Tibial nerve (tissue), 4 donors: ENCODE measurements around the gene RNF144B. TPM values are rescaled to one million over a fixed set of nuclear protein-coding genes. Genes with fewer than 3 reads are reported as not detected.

Source experiments
- DNase-seq, 2 donors: peaks; one replicate each; pipeline ENCODE4 v3.0.0-alpha.2; 2019; ENCODE audit warnings: low spot score in 2 of 2
- H3K27ac ChIP-seq, 4 donors: fragments of 200-600 bp; sonication (generic) in 3 of 4; one replicate each; pipeline ENCODE4 v1.5.1; 2017 to 2019; ENCODE audit warnings: mild to moderate bottlenecking in 1 of 4
- H3K27me3 ChIP-seq, 2 donors: fragments of 200-600 bp; sonication (generic) in 1 of 2; one replicate each; pipeline versions ENCODE4 v1.5.1 to v1.6.0; 2017 to 2019
- H3K36me3 ChIP-seq, 3 donors: fragments of 200-600 bp; sonication (generic); one replicate each; pipeline ENCODE4 v1.5.1; 2018 to 2019
- H3K4me1 ChIP-seq, 4 donors: fragments of 200-600 bp; sonication (generic) in 3 of 4; one replicate each; pipeline ENCODE4 v1.5.1; 2017 to 2019
- H3K4me3 ChIP-seq, 4 donors: fragments of 200-600 bp; sonication (generic) in 3 of 4; one replicate each; pipeline ENCODE4 v1.5.1; 2017 to 2019; ENCODE audit warnings: mild to moderate bottlenecking in 1 of 4, moderate library complexity in 1 of 4
- H3K9me3 ChIP-seq, 4 donors: fragments of 200-600 bp; sonication (generic) in 3 of 4; one replicate each; pipeline ENCODE4 v1.5.1; 2017 to 2019
- EP300 ChIP-seq, 2 donors: sonication (generic); formaldehyde crosslinking; IDR thresholded peaks; one replicate each; pipeline ENCODE4 v1.6.1; 2017; ENCODE audit warnings: antibody characterized with exemption in 2 of 2, mild to moderate bottlenecking in 1 of 2
- POLR2A ChIP-seq, 2 donors: fragments of 450-650 bp; IDR thresholded peaks; one replicate each; pipeline ENCODE4 v1.6.1; 2017; ENCODE audit warnings: antibody characterized with exemption in 2 of 2, mild to moderate bottlenecking in 2 of 2, moderate library complexity in 2 of 2
- WGBS, 2 donors: methylation state at CpG; one replicate each; pipeline ENCODE4 v1.1.5; 2018; 5-methylcytosine and 5-hydroxymethylcytosine counted together
- total RNA-seq, 4 donors: library from RNA; depleted of rRNA; stranded (reverse); fragments of >200 nt; gene quantifications; one replicate each; pipeline ENCODE4 v1.1.0, GENCODE V29; 2016
- TF ChIP-seq, protein P1 (sequence below), 5 experiments: fragments of 200-600 bp in 3 of 5; fragments of 450-650 bp in 2 of 5; sonication (generic) in 3 of 5; IDR thresholded peaks; one replicate each; pipeline ENCODE4 v1.5.1; 2016 to 2019; ENCODE audit warnings: antibody characterized with exemption in 5 of 5, mild to moderate bottlenecking in 3 of 5, moderate library complexity in 2 of 5

Gene RNF144B
- total RNA-seq, 4 donors from 2014 or later: 6.5 to 15.5 (median 13.6) TPM

DNA sequence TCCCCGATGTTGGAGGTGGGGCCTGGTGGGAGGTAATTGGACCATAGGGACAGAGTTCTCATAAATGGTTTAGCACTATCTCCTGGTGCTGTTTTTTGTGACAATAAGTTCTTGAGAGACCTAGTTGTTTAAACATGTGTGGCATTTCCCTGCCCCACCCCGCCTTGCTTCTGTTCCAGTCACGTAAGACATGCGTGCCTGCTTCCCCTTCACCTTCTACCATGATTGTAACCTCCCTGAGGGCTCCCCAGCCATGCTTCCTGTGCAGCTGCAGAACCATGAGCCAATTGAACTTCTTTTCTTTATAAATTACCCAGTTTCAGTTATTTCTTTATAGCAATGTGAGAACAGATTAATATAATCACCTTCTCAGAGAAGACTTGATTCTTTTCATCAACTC is 2.5 kb upstream of the RNF144B start:
- H3K27me3 ChIP-seq: peaks cover 0 to 22% of the 10 kb centered on the region in 2 donors
- no peak overlapping the region for H3K27ac ChIP-seq
- H3K9me3 ChIP-seq: no peaks in the 10 kb centered on the region
- 86 to 89% methylated on average over 4 of the region's 4 CpGs for WGBS, 2 donors
- TF ChIP-seq POLR2A (IDR thresholded peaks at IDR 0.05) (no peak), EP300 (IDR thresholded peaks at IDR 0.05) (no peak)
- TF ChIP-seq, protein P1, sequence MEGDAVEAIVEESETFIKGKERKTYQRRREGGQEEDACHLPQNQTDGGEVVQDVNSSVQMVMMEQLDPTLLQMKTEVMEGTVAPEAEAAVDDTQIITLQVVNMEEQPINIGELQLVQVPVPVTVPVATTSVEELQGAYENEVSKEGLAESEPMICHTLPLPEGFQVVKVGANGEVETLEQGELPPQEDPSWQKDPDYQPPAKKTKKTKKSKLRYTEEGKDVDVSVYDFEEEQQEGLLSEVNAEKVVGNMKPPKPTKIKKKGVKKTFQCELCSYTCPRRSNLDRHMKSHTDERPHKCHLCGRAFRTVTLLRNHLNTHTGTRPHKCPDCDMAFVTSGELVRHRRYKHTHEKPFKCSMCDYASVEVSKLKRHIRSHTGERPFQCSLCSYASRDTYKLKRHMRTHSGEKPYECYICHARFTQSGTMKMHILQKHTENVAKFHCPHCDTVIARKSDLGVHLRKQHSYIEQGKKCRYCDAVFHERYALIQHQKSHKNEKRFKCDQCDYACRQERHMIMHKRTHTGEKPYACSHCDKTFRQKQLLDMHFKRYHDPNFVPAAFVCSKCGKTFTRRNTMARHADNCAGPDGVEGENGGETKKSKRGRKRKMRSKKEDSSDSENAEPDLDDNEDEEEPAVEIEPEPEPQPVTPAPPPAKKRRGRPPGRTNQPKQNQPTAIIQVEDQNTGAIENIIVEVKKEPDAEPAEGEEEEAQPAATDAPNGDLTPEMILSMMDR (IDR thresholded peaks at IDR 0.05): no peak
- H3K4me3 ChIP-seq: no peak overlapping the region
- DNase-seq: no peak
- H3K4me1 ChIP-seq: peaks cover 0 to 38% (median 21%) of the 10 kb centered on the region in 4 donors
- H3K36me3 ChIP-seq: no peaks in the 10 kb centered on the region

DNA sequence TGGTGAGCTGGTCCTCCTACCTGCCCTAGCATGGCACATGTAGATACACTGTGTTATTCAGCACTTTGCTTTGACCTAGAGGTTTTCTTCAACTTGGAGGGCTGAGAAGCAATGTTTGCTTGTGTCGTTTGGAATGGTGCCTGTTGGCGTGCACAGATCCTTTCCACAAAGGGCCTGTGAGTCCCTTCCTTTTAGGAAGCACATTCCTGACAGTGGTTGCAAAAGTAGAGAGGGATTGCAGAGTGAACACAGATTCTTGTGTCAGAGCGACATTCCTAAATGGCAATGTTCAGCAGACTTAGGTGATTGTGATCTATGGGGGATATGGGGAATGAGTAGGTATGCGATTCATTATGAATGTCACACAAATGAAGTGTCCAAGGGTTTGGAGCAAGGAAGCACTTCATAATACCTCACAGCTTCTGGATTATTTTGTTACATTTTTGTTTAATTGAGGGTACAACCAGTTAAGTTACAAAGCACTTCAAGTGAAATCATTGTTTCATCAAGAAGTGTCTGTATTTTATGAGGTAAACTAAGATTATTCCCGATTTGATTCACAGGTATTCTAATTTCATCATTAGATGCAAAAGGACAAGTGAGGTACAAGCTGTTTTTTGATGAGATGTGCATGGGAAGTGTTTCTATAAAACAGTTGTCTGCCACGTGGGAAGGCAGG is 713 bp upstream of the RNF144B start:
- WGBS, 2 donors: 39 to 42% methylated on average over 6 of the region's 6 CpGs
- H3K4me1 ChIP-seq: peaks cover 0 to 44% (median 22%) of the 10 kb centered on the region in 4 donors
- H3K27ac ChIP-seq: peak overlapping the region in 1 of 4 donors; percentile 70
- TF ChIP-seq, protein P1 (IDR thresholded peaks at IDR 0.05): no peak
- TF ChIP-seq EP300 (IDR thresholded peaks at IDR 0.05) (peak in 1 of 2 donors; percentile 66), POLR2A (IDR thresholded peaks at IDR 0.05) (no peak)
- peak in 1 of 2 donors; percentile 15 for DNase-seq
- H3K27me3 ChIP-seq: peaks cover 0 to 22% of the 10 kb centered on the region in 2 donors
- H3K4me3 ChIP-seq: peak overlapping the region in 3 of 4 donors; percentile 42 to 58 (median 54)
- H3K9me3 ChIP-seq: no peaks in the 10 kb centered on the region
- no peaks in the 10 kb centered on the region for H3K36me3 ChIP-seq

DNA sequence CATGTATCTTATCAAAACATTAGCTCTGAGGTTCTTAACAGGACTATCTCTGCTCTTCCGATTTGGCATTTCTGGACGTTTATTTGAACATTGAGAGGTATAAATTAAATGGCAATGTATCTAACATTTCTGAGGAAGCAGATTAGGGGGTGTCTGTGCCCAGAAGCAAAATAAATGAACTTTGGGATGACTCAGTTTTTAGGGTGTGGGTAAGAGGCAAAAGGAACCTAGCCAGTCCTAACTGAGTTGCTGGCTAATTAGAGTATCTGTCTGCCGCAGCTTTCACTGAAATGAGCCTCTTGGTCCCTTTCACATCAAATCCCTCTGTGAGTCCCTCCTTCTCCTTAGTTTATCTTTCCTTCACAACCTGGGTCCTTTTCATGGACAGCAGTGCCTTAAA is 1.1 kb downstream of the RNF144B start:
- no peaks in the 10 kb centered on the region for H3K36me3 ChIP-seq
- H3K27ac ChIP-seq: peak overlapping the region in 3 of 4 donors; percentile 55 to 70 (median 70)
- peaks cover 0 to 44% (median 22%) of the 10 kb centered on the region in 4 donors for H3K4me1 ChIP-seq

DNA sequence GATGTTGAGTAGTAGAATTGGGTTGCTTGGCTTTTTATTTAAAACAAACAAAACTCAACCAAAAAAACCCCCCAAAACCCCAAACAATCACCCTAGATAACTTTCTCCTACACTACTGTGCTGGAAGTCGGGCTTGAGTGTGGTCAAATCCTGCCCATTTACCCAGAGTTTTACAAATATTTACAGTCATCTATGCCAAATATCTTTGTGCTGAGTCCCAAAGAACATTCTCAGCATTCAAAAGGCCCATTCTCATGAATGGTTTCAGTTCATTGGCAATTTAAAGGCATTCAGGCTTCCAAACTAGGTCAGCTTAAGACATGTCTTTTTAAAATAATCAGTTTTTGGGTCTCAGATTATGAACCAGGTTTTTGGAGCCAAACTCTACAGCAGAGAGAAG is 1.8 kb downstream of the RNF144B start:
- DNase-seq: no peak
- Histone ChIP-seq H3K27ac (peak overlapping the region in 2 of 4 donors; percentile 70), H3K4me3 (peak overlapping the region in 3 of 4 donors; percentile 3 to 54 (median 3)), H3K27me3 (peaks cover 0 to 22% of the 10 kb centered on the region in 2 donors), H3K4me1 (peaks cover 0 to 44% (median 22%) of the 10 kb centered on the region in 4 donors), H3K9me3 (no peaks in the 10 kb centered on the region), H3K36me3 (no peaks in the 10 kb centered on the region)
- WGBS, 2 donors: 8 to 17% methylated on average over 1 of the region's 1 CpG
- TF ChIP-seq, protein P1 (IDR thresholded peaks at IDR 0.05): no peak
- peak in 1 of 2 donors; percentile 6 for TF ChIP-seq EP300 (IDR thresholded peaks at IDR 0.05)

More for the DNA sequence above, 1.1 kb downstream of the RNF144B start:
- TF ChIP-seq POLR2A (IDR thresholded peaks at IDR 0.05) (no peak), EP300 (IDR thresholded peaks at IDR 0.05) (no peak)
- TF ChIP-seq, protein P1 (IDR thresholded peaks at IDR 0.05): no peak
- H3K4me3 ChIP-seq: peak overlapping the region; percentile 2 to 58 (median 50)
- peaks cover 0 to 22% of the 10 kb centered on the region in 2 donors for H3K27me3 ChIP-seq
- no peaks in the 10 kb centered on the region for H3K9me3 ChIP-seq
- 39 to 42% methylated on average over 3 of the region's 3 CpGs for WGBS, 2 donors
- no peak for DNase-seq

DNA sequence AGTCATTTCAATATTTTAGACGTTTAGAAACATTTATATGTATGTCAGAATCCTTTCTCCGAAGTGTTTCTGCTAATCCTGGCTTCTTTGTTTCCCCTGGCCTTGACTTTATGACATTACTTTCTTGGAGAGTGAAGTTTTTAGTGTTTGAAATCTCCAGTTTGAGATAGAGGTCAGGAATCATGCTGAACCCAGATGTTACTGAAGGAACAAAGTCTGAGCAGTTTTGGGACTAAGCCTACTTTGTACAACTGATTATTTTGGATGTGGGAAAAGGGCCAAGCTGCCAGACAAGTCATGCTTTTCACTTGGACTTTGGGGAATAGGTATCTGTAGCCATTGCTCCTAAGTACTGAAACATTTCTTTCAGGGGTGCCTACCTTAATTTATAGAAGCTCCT is 2.3 kb downstream of the RNF144B start:
- peak overlapping the region in 2 of 4 donors; percentile 70 for H3K27ac ChIP-seq
- 3 to 8% methylated on average over 2 of the region's 2 CpGs for WGBS, 2 donors
- peaks cover 0 to 44% (median 22%) of the 10 kb centered on the region in 4 donors for H3K4me1 ChIP-seq

More for the DNA sequence above, 2.3 kb downstream of the RNF144B start:
- H3K36me3 ChIP-seq: no peaks in the 10 kb centered on the region
- TF ChIP-seq EP300 (IDR thresholded peaks at IDR 0.05) (no peak), POLR2A (IDR thresholded peaks at IDR 0.05) (no peak)
- TF ChIP-seq, protein P1 (IDR thresholded peaks at IDR 0.05): no peak
- peak overlapping the region in 2 of 4 donors; percentile 3 to 54 for H3K4me3 ChIP-seq
- DNase-seq: no peak
- no peaks in the 10 kb centered on the region for H3K9me3 ChIP-seq
- H3K27me3 ChIP-seq: peaks cover 0 to 22% of the 10 kb centered on the region in 2 donors
